Right lobe of liver (tissue), 6 donors: ENCODE measurements around the gene MPL. TPM values are rescaled to one million over a fixed set of nuclear protein-coding genes. Genes with fewer than 3 reads are reported as not detected.
A peak's percentile ranks its signal among the peaks of the same experiment; 100 is the strongest.

Experiments
- ATAC-seq, 4 donors: fragments of 200-7000 bp; cut with Tn5 transposase; one replicate each; pipeline ENCODE4 v1.9.1; 2020; ENCODE audit warnings: mild to moderate bottlenecking in 4 of 4, moderate library complexity in 4 of 4
- DNase-seq, 3 donors: peaks; one replicate each; pipeline ENCODE4 v3.0.0-alpha.2; 2020
- H3K27ac ChIP-seq, 3 donors: fragments of 200-600 bp; one replicate each; pipeline ENCODE4 v1.8.0; 2022
- H3K27me3 ChIP-seq, 2 donors: fragments of 200-600 bp; one replicate each; pipeline ENCODE4 v1.8.0; 2022
- H3K36me3 ChIP-seq, 4 donors: fragments of 200-600 bp; sonication (generic) in 1 of 4; one replicate each; pipeline versions ENCODE4 v1.5.1 to v1.8.0; 2017 to 2022; ENCODE audit warnings: control low read depth in 1 of 4
- H3K4me1 ChIP-seq, 4 donors: fragments of 200-600 bp; sonication (generic) in 1 of 4; one replicate each; pipeline versions ENCODE4 v1.5.1 to v1.8.0; 2017 to 2022; ENCODE audit warnings: control low read depth in 1 of 4
- H3K4me3 ChIP-seq, 3 donors: fragments of 200-600 bp; one replicate each; pipeline ENCODE4 v1.8.0; 2022
- H3K9me3 ChIP-seq, 4 donors: fragments of 200-600 bp; sonication (generic) in 1 of 4; one replicate each; pipeline versions ENCODE4 v1.5.1 to v1.8.0; 2017 to 2022; ENCODE audit warnings: control low read depth in 1 of 4
- POLR2A ChIP-seq: fragments of 450-650 bp; IDR thresholded peaks from one replicate; pipeline ENCODE4 v1.6.1; 2017; ENCODE audit warnings: antibody characterized with exemption, mild to moderate bottlenecking
- WGBS: methylation state at CpG from one replicate; pipeline ENCODE4 v1.1.6; 2018; ENCODE audit warnings: low coverage, low lambda C conversion rate; ENCODE audit not compliant: insufficient coverage; ENCODE audit errors: missing lambda C conversion rate; 5-methylcytosine and 5-hydroxymethylcytosine counted together
- intact Hi-C, 2 donors: fragments of 100-400 bp; cut with DNase I; formaldehyde crosslinking; loops; one replicate each; pipeline versions ENCODE4 v1.11.2 to v1.14.1; 2022
- total RNA-seq, 6 experiments: library from RNA; depleted of rRNA in 2 of 6; stranded (reverse); fragments of >200 nt in 2 of 6; fragmentation: NEBNext Ultra II Directional in 3 of 6; extraction: Animal tissue kit (Norgen Biotek cat#: 25700) in 3 of 6; gene quantifications; one replicate each; pipeline versions ENCODE4 v1.1.0 to v1.2.4, GENCODE V29; 2016 to 2023
- TF ChIP-seq, protein P1 (sequence below), 4 donors: fragments of 200-600 bp in 3 of 4; fragments of 450-650 bp in 1 of 4; IDR thresholded peaks; one replicate each; pipeline versions ENCODE4 v1.5.1 to v1.8.0; 2016 to 2022; ENCODE audit warnings: antibody characterized with exemption in 4 of 4, mild to moderate bottlenecking in 2 of 4
- donor health status: DM: no; HTN: yes; CAD: no.
- donor health status: DM: no; HTN: no; CAD: no.
- donor health status: DM: no; HTN: no; CAD: no.
- donor health status: DM: no; HTN: yes; CAD: no.
- donor health status: DM: no; HTN: yes; CAD: no.

MPL gene
- total RNA-seq, 6 experiments from 2014 or later = 0.59 TPM; not detected in 5

DNA sequence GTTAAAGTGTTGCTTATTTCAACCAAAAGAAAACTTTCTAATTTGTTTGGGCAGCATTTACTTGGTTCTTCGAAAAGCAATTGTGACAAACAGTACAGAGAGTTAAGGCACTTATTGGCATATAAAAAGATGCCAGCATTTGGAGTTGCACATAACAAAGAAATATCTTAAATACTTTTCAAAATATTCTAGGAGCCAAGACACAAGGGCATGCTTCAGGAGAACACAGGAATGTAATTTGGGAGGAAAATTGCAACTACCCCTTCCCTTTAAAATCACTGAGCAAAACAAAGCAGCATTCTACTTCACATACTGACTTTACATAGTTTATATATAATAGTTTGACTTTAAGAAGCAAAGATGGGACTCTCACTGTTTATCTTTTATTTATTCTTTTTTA, 41.4 kb upstream of the MPL start:
- H3K9me3 ChIP-seq = no peaks in the 10 kb centered on the region
- H3K27me3 ChIP-seq = no peaks in the 10 kb centered on the region
- no peak for TF ChIP-seq POLR2A
- TF ChIP-seq, protein P1, sequence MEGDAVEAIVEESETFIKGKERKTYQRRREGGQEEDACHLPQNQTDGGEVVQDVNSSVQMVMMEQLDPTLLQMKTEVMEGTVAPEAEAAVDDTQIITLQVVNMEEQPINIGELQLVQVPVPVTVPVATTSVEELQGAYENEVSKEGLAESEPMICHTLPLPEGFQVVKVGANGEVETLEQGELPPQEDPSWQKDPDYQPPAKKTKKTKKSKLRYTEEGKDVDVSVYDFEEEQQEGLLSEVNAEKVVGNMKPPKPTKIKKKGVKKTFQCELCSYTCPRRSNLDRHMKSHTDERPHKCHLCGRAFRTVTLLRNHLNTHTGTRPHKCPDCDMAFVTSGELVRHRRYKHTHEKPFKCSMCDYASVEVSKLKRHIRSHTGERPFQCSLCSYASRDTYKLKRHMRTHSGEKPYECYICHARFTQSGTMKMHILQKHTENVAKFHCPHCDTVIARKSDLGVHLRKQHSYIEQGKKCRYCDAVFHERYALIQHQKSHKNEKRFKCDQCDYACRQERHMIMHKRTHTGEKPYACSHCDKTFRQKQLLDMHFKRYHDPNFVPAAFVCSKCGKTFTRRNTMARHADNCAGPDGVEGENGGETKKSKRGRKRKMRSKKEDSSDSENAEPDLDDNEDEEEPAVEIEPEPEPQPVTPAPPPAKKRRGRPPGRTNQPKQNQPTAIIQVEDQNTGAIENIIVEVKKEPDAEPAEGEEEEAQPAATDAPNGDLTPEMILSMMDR (IDR thresholded peaks at IDR 0.05) = no peak
- peak overlapping the region; percentile 25 to 44 (median 28) for H3K27ac ChIP-seq
- WGBS = 60% methylated on average over 1 of the region's 1 CpG
- H3K4me3 ChIP-seq = no peak overlapping the region
- DNase-seq (no peak), ATAC-seq (no peak)
- intact Hi-C loops = no loop called here
- H3K4me1 ChIP-seq = peaks cover 0 to 8% (median 4%) of the 10 kb centered on the region in 4 donors
- no peaks in the 10 kb centered on the region for H3K36me3 ChIP-seq

DNA sequence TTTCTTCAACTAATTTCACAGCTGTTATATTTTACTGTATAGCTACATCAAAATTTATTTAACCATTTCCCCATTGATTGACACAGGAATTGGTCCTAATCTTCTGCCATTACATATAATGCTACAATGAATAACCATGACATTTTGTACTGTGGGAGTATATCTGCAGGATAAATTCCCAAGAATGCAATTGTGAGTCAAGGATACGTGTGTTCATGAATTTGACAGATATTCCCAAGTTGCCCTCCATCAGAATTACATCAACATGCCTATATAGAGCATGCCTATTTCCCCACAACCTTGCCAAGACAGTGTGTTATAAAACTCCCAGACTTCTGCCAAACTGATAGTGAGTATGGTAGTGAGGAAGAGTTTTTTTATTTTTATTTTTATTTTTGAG, 39.6 kb upstream of the MPL start:
- intact Hi-C loops = no loop called here
- ATAC-seq (no peak), DNase-seq (no peak)
- no peak overlapping the region for H3K4me3 ChIP-seq
- peaks cover 0 to 13% (median 6%) of the 10 kb centered on the region in 4 donors for H3K4me1 ChIP-seq
- H3K27ac ChIP-seq = no peak overlapping the region
- 100% methylated on average over 1 of the region's 1 CpG for WGBS
- H3K27me3 ChIP-seq = no peaks in the 10 kb centered on the region
- H3K36me3 ChIP-seq = no peaks in the 10 kb centered on the region
- no peaks in the 10 kb centered on the region for H3K9me3 ChIP-seq
- TF ChIP-seq, protein P1 (IDR thresholded peaks at IDR 0.05) = no peak

DNA sequence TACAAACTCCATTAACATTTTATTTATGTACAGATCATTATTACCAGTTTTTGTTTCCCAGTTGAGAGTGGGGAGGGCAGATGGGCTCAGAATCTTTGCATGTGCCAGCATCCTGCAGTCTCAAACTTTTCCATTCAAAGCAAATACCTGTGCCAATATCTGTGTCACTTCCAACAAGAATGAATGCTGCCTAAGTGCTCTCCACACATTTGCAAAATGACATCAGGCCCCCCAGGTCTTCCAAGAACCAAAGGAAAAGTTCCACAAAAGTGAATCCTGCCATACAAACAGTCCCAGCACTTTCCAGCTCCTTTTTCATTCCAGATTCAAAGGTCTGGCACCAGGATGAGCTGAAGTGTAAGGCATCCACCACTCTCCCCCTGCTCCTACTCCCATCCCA, 38.5 kb upstream of the MPL start:
- H3K27ac ChIP-seq = no peak overlapping the region
- H3K27me3 ChIP-seq = no peaks in the 10 kb centered on the region
- peaks cover 0 to 23% (median 11%) of the 10 kb centered on the region in 4 donors for H3K4me1 ChIP-seq
- H3K4me3 ChIP-seq = no peak overlapping the region
- DNase-seq (no peak), ATAC-seq (no peak)
- TF ChIP-seq, protein P1 (IDR thresholded peaks at IDR 0.05) = no peak
- TF ChIP-seq POLR2A = no peak
- no peaks in the 10 kb centered on the region for H3K36me3 ChIP-seq
- intact Hi-C loops = no loop called here
- no peaks in the 10 kb centered on the region for H3K9me3 ChIP-seq

DNA sequence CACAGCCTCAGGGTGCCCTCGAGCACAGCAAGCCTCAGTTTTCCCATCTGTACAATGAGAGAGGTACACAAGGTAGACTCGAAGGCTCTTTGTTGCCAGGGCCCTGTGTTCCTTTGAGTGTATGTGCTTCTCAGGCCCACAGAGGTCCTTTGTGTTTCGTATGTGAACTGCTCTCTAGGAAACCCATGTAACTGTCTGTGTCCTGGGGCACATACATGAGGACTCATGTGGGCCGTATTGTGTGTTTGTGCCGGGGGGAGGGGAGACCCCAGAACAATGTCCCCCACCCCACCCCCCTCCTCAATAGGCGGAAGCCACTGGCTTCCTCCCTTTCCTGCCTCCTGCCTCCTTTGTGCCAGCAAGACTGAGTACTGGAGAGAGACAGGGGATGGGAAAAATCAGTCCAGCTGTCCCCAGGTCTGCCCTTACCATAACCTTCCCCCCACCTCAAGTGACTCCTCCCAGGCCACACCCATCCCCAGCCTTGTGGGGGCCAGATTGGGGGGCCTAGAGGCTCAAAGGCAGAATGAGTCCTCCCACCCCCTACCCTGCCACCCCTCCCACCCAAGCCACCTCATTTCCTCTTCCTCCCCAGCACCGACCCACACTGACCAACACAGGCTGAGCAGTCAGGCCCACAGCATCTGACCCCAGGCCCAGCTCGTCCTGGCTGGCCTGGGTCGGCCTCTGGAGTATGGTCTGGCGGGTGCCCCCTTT, 37.1 kb upstream of the MPL start, which contains the start of gene TIE1:
TSS of gene TIE1 (plus strand) at position 605 of the 717 bp plus-strand sequence. CDS start at position 695, 90 bp downstream.
- H3K9me3 ChIP-seq = no peaks in the 10 kb centered on the region
- intact Hi-C loops = no loop called here
- peak within 1 kb of the TSS; percentile 4 to 20 (median 14) for H3K4me3 ChIP-seq
- ATAC-seq (peak; percentile 30 to 71 (median 59)), DNase-seq (peak in 2 of 3 donors; percentile 56)
- H3K4me1 ChIP-seq = peaks cover 0 to 20% (median 9%) of the 10 kb centered on the region in 4 donors
- no peaks in the 10 kb centered on the region for H3K36me3 ChIP-seq
- TF ChIP-seq POLR2A = no peak
- TF ChIP-seq, protein P1 (IDR thresholded peaks at IDR 0.05) = no peak
- peak within 1 kb of the TSS; percentile 33 to 65 (median 47) for H3K27ac ChIP-seq
- 60% methylated on average over 5 of the region's 10 CpGs for WGBS
- no peaks in the 10 kb centered on the region for H3K27me3 ChIP-seq
